Breast epithelium (tissue), 4 donors: ENCODE results near the gene MACC1. TPM values are rescaled to one million over a fixed set of nuclear protein-coding genes. Genes with fewer than 3 reads are reported as not detected.
A peak's percentile ranks its signal among the peaks of the same experiment; 100 is the strongest.

ENCODE experiments used
- DNase-seq, 2 donors: peaks; one replicate each; pipeline ENCODE4 v3.0.0-alpha.2; 2019; ENCODE audit warnings: low spot score in 2 of 2
- H3K27ac ChIP-seq, 2 donors: fragments of 200-600 bp; sonication (generic) in 1 of 2; one replicate each; pipeline ENCODE4 v1.5.1; 2016 to 2019; ENCODE audit warnings: mild to moderate bottlenecking in 1 of 2
- H3K27me3 ChIP-seq, 2 donors: fragments of 200-600 bp; sonication (generic) in 1 of 2; one replicate each; pipeline versions ENCODE4 v1.5.1 to v1.6.0; 2017 to 2019; ENCODE audit warnings: control low read depth in 1 of 2, mild to moderate bottlenecking in 1 of 2
- H3K36me3 ChIP-seq: fragments of 200-600 bp; one replicate; pipeline ENCODE4 v1.5.1; 2019
- H3K4me1 ChIP-seq, 2 donors: fragments of 200-600 bp; sonication (generic); one replicate each; pipeline ENCODE4 v1.5.1; 2016 to 2019; ENCODE audit warnings: control low read depth in 1 of 2
- H3K4me3 ChIP-seq, 3 donors: fragments of 200-600 bp; sonication (generic); 1 replicate in 2 of 3; 2 replicates in 1 of 3; pipeline ENCODE4 v1.5.1; 2016 to 2019; ENCODE audit warnings: mild to moderate bottlenecking in 3 of 3, moderate library complexity in 2 of 3
- H3K9me3 ChIP-seq, 2 donors: fragments of 200-600 bp; sonication (generic) in 1 of 2; one replicate each; pipeline ENCODE4 v1.5.1; 2016 to 2019; ENCODE audit warnings: control low read depth in 1 of 2
- CTCF ChIP-seq, 3 donors: fragments of 450-650 bp; IDR thresholded peaks; one replicate each; pipeline ENCODE4 v1.5.1; 2016 to 2017; ENCODE audit warnings: antibody characterized with exemption in 3 of 3, mild to moderate bottlenecking in 3 of 3, moderate library complexity in 3 of 3
- POLR2A ChIP-seq: fragments of 450-650 bp; IDR thresholded peaks from one replicate; pipeline ENCODE4 v1.6.1; 2016; ENCODE audit warnings: antibody characterized with exemption, mild to moderate bottlenecking, moderate library complexity
- POLR2AphosphoS5 ChIP-seq, 3 donors: sonication (generic); formaldehyde crosslinking; IDR thresholded peaks; one replicate each; pipeline ENCODE4 v1.6.1; 2017; ENCODE audit warnings: antibody characterized with exemption in 3 of 3
- intact Hi-C: fragments of 100-400 bp; cut with DNase I; formaldehyde crosslinking; loops from one replicate; pipeline ENCODE4 v1.15.1; 2023; ENCODE audit warnings: low total_unique reads
- total RNA-seq, 3 donors: library from RNA; depleted of rRNA; stranded (reverse); fragments of >200 nt; gene quantifications; one replicate each; pipeline ENCODE4 v1.1.0, GENCODE V29; 2016

MACC1 gene
- total RNA-seq, 3 donors from 2014 or later = 0.32 to 39.4 (median 19.3) TPM

GRCh38 chr7:20249920-20250319, 32.7 kb upstream of the MACC1 start:
- intact Hi-C loops = no loop called here
- Histone ChIP-seq H3K4me3 (no peak overlapping the region), H3K9me3 (no peaks in the 10 kb centered on the region), H3K27ac (no peak overlapping the region), H3K4me1 (no peaks in the 10 kb centered on the region), H3K27me3 (no peaks in the 10 kb centered on the region), H3K36me3 (no peaks in the 10 kb centered on the region)
- no peak for TF ChIP-seq CTCF (IDR thresholded peaks at IDR 0.05)
- TF ChIP-seq POLR2A = no peak
- no peak for TF ChIP-seq POLR2AphosphoS5 (IDR thresholded peaks at IDR 0.05)
- DNase-seq = no peak

- intact Hi-C loops = no loop called here
- no peak for DNase-seq
- no peak overlapping the region for H3K27ac ChIP-seq
- H3K9me3 ChIP-seq = no peaks in the 10 kb centered on the region
- H3K4me3 ChIP-seq = no peak overlapping the region
- TF ChIP-seq POLR2AphosphoS5 (IDR thresholded peaks at IDR 0.05) = no peak
- TF ChIP-seq POLR2A = no peak
- TF ChIP-seq CTCF (IDR thresholded peaks at IDR 0.05) = no peak
- no peaks in the 10 kb centered on the region for H3K4me1 ChIP-seq
- no peaks in the 10 kb centered on the region for H3K36me3 ChIP-seq
- no peaks in the 10 kb centered on the region for H3K27me3 ChIP-seq
These were observed 32.2 kb upstream of the MACC1 start for GRCh38 chr7:20249376-20249775.

- H3K9me3 ChIP-seq = no peaks in the 10 kb centered on the region
- H3K4me3 ChIP-seq = no peak overlapping the region
- H3K27ac ChIP-seq = no peak overlapping the region
- no peaks in the 10 kb centered on the region for H3K4me1 ChIP-seq
- TF ChIP-seq POLR2AphosphoS5 (IDR thresholded peaks at IDR 0.05) = no peak
- TF ChIP-seq POLR2A = no peak
- TF ChIP-seq CTCF (IDR thresholded peaks at IDR 0.05) = no peak
- no peak for DNase-seq
- intact Hi-C loops = no loop called here
- H3K36me3 ChIP-seq = no peaks in the 10 kb centered on the region
- no peaks in the 10 kb centered on the region for H3K27me3 ChIP-seq
These were observed 29.1 kb upstream of the MACC1 start for GRCh38 chr7:20246236-20246635.

- H3K36me3 ChIP-seq = no peaks in the 10 kb centered on the region
- intact Hi-C loops = no loop called here
- no peak overlapping the region for H3K27ac ChIP-seq
- H3K27me3 ChIP-seq = no peaks in the 10 kb centered on the region
- no peak overlapping the region for H3K4me3 ChIP-seq
- DNase-seq = no peak
- no peaks in the 10 kb centered on the region for H3K4me1 ChIP-seq
- H3K9me3 ChIP-seq = no peaks in the 10 kb centered on the region
- no peak for TF ChIP-seq POLR2AphosphoS5 (IDR thresholded peaks at IDR 0.05)
- no peak for TF ChIP-seq CTCF (IDR thresholded peaks at IDR 0.05)
- TF ChIP-seq POLR2A = no peak
These were observed 27.3 kb upstream of the MACC1 start for GRCh38 chr7:20244334-20245120.

GRCh38 chr7:20241911-20242261, 24.7 kb upstream of the MACC1 start:
- no peak for TF ChIP-seq CTCF (IDR thresholded peaks at IDR 0.05)
- no peak for TF ChIP-seq POLR2AphosphoS5 (IDR thresholded peaks at IDR 0.05)
- no peak for TF ChIP-seq POLR2A
- no peak overlapping the region for H3K4me3 ChIP-seq
- H3K27me3 ChIP-seq = no peaks in the 10 kb centered on the region
- no peak for DNase-seq
- H3K9me3 ChIP-seq = no peaks in the 10 kb centered on the region
- H3K27ac ChIP-seq = peak overlapping the region; percentile 59 to 60
- no peaks in the 10 kb centered on the region for H3K4me1 ChIP-seq
- no peaks in the 10 kb centered on the region for H3K36me3 ChIP-seq
- intact Hi-C loops = no loop called here
